IPS-15b (cell line): ENCODE data around the gene GPR18.
"Not testable (repeated sequence)": the region's sequence is repeated elsewhere in the genome, so short reads cannot be mapped to it uniquely, and the experiment has no call there.

ENCODE experiments used
- H3K27me3 ChIP-seq: one replicate; pipeline ENCODE4 v1.6.1; 2013; ENCODE audit warnings: low read length; ENCODE audit not compliant: control insufficient read depth, insufficient read depth
- H3K36me3 ChIP-seq: one replicate; pipeline ENCODE4 v1.6.1; 2013; ENCODE audit warnings: low read length; ENCODE audit not compliant: control insufficient read depth, insufficient read depth
- H3K4me1 ChIP-seq: one replicate; pipeline ENCODE4 v1.6.1; 2013; ENCODE audit warnings: mild to moderate bottlenecking, low read length; ENCODE audit not compliant: control insufficient read depth, insufficient read depth
- H3K4me3 ChIP-seq: one replicate; pipeline ENCODE4 v1.5.1; 2013; ENCODE audit warnings: low read depth, low read length
- H3K9ac ChIP-seq: one replicate; pipeline ENCODE4 v1.6.1; 2013; ENCODE audit warnings: low read depth, mild to moderate bottlenecking, low read length
- H3K9me3 ChIP-seq: one replicate; pipeline ENCODE4 v1.6.1; 2013; ENCODE audit warnings: mild to moderate bottlenecking, low read length; ENCODE audit not compliant: control insufficient read depth, insufficient read depth

The GPR18 gene

GRCh38 chr13:99210627-99211026 is 47.6 kb downstream of the GPR18 start:
- H3K4me3 ChIP-seq, H3K9ac ChIP-seq, H3K9me3 ChIP-seq, H3K36me3 ChIP-seq, H3K27me3 ChIP-seq: not testable (repeated sequence)
- peaks cover 17% of the 10 kb centered on the region for H3K4me1 ChIP-seq

DNA sequence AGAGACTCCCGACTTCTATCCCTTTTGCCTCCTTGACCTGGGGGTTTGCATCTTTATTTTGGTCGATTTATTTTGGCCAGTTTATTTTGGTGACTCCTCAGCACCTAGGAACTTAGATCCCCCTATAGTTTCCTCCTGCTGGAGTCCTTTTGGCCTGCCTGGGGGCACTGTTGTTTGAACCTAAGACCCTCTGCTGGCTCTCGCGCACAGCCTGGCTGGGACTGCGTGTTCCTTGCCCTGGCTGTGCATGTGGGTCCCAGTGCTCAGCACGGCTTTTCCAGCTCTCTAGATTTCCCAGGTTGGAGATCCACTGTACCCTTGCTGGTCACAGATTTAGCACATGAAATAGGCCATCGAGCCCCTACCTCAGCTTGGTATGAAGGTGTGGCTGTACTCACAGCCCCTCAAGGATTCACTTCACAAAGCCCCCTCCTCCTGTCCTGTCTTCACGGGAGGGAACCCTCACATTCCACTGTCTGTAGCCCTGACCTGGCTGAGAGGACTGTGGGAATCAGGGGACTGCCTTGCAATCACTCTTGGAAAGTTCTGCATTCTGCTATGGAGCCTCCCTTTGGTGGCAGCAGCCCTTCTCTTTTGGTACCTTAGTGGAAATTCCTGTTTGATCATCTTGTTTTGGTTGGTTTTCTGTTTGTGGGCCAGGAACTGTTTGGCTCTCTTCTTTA is 49.2 kb downstream of the GPR18 start:
- peaks cover 10% of the 10 kb centered on the region for H3K4me1 ChIP-seq
- no peaks in the 10 kb centered on the region for H3K27me3 ChIP-seq
- H3K9me3 ChIP-seq = no peaks in the 10 kb centered on the region
- no peak overlapping the region for H3K4me3 ChIP-seq
- no peak overlapping the region for H3K9ac ChIP-seq
- H3K36me3 ChIP-seq = no peaks in the 10 kb centered on the region

GRCh38 chr13:99208185-99208584 is 50.0 kb downstream of the GPR18 start:
- Histone ChIP-seq H3K36me3 (no peaks in the 10 kb centered on the region), H3K4me3 (no peak overlapping the region), H3K27me3 (no peaks in the 10 kb centered on the region), H3K4me1 (peaks cover 14% of the 10 kb centered on the region), H3K9ac (no peak overlapping the region), H3K9me3 (no peaks in the 10 kb centered on the region)

DNA sequence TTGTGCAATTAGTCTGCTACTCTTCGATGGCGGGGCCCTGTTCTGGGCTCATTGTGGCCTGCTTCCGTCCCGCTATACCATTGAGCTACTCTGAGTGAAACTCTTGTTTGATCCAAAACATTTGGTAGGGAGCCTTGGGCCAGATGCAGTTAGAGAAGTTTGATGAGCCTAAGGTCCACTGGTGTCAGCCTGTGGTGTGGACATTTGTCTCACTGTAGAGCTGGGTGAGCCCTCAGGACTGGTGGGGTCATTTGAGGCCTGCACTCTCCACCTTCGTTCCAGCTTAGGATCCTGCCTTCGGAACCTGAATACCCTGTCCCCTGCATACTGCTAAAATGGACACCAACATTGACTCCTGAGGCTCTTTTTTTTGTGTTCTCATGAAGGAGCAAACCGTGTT is 50.7 kb downstream of the GPR18 start:
- Histone ChIP-seq H3K9ac (no peak overlapping the region), H3K9me3 (no peaks in the 10 kb centered on the region), H3K4me1 (peaks cover 15% of the 10 kb centered on the region), H3K36me3 (no peaks in the 10 kb centered on the region), H3K27me3 (no peaks in the 10 kb centered on the region), H3K4me3 (no peak overlapping the region)

- Histone ChIP-seq H3K9me3 (no peaks in the 10 kb centered on the region), H3K36me3 (no peaks in the 10 kb centered on the region), H3K4me1 (peaks cover 18% of the 10 kb centered on the region), H3K9ac (no peak overlapping the region), H3K4me3 (no peak overlapping the region), H3K27me3 (no peaks in the 10 kb centered on the region)
These were observed 51.3 kb downstream of the GPR18 start for GRCh38 chr13:99206873-99207272.

DNA sequence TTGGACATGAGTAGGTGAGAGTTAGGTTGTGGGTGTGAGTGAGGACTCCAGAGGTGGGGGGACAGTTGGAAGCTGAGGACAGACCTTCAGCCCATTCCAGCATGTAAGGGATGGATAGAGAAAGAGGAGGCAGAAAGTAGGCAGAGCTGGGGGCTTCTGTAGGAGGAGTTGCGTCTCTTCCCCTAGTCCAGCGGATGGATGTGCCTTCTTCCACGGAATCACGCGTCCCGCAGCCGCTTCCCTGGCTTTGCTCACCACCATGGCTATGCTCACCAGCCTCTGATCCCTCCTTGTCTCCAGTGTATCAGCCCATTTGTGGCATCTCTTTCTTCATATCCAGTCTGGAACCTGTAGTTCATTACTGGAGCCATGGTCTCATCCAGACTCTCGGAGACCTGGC is 52.0 kb downstream of the GPR18 start:
- H3K9me3 ChIP-seq = no peaks in the 10 kb centered on the region
- no peaks in the 10 kb centered on the region for H3K27me3 ChIP-seq
- H3K36me3 ChIP-seq = no peaks in the 10 kb centered on the region
- no peak overlapping the region for H3K9ac ChIP-seq
- peaks cover 18% of the 10 kb centered on the region for H3K4me1 ChIP-seq
- no peak overlapping the region for H3K4me3 ChIP-seq

DNA sequence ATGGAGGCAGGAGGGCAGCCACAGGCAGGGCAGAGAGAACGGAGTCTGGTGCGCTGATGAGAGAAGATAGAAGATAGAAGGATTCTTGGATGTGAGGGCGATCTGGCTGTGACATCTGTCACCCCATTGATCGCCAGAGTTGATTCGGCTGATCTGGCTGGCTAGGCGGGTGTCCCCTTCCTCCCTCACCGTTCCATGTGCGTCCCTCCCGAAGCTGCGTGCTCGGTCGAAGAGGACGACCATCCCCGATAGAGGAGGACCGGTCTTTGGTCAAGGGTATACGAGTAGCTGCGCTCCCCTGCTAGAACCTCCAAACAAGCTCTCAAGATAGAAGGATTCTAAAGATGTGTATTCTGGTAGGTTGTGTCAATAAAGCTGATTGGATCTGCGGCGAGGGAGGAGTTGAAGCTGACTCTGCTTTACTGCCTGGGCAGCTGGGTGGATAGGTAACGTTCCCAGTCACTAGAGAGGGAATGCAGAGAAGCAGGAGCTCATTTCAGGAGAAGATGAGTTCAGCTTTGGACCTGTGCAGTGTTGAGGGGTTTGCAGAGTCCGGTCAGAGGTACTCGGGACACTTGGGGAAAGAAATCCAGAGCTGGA is 52.5 kb downstream of the GPR18 start:
- Histone ChIP-seq H3K4me3 (no peak overlapping the region), H3K27me3 (no peaks in the 10 kb centered on the region), H3K9ac (no peak overlapping the region), H3K36me3 (no peaks in the 10 kb centered on the region), H3K9me3 (no peaks in the 10 kb centered on the region), H3K4me1 (peaks cover 18% of the 10 kb centered on the region)
